ENCODE data around the gene ECE2. TPM values are rescaled to one million over a fixed set of nuclear protein-coding genes. Genes with fewer than 3 reads are reported as not detected.

ECE2 gene
- total RNA-seq, 6 experiments from 2014 or later: not detected

- Mint-ChIP-seq H3K36me3 (ENCODE audit: low read depth) (peaks cover 74% of the 10 kb centered on the region), H3K4me1 (ENCODE audit: low read depth) (peaks cover 90% of the 10 kb centered on the region), H3K27me3 (ENCODE audit: insufficient read depth) (peaks cover 33% of the 10 kb centered on the region), H3K4me3 (peak overlapping the region; percentile 74), H3K27ac (peak overlapping the region; percentile 97), H3K9me3 (no peaks in the 10 kb centered on the region)
- no peak for TF ChIP-seq CTCF (IDR thresholded peaks at IDR 0.05)
- DNase-seq: no peak
These were observed 57.9 kb downstream of the ECE2 start for GRCh38 chr3:184333700-184334099.

- no peaks in the 10 kb centered on the region for H3K9me3 Mint-ChIP-seq
- DNase-seq: peak; percentile 93
- H3K27ac Mint-ChIP-seq: peak overlapping the region; percentile 97
- peaks cover 30% of the 10 kb centered on the region for H3K27me3 Mint-ChIP-seq (ENCODE audit: insufficient read depth)
- peaks cover 65% of the 10 kb centered on the region for H3K36me3 Mint-ChIP-seq (ENCODE audit: low read depth)
- peaks cover 87% of the 10 kb centered on the region for H3K4me1 Mint-ChIP-seq (ENCODE audit: low read depth)
- H3K4me3 Mint-ChIP-seq: peak overlapping the region; percentile 74
- peak; percentile 11; the same call in 1 of the 2 replicates for TF ChIP-seq CTCF (IDR thresholded peaks at IDR 0.05)
These were observed 58.8 kb downstream of the ECE2 start for GRCh38 chr3:184334470-184335158.

DNA sequence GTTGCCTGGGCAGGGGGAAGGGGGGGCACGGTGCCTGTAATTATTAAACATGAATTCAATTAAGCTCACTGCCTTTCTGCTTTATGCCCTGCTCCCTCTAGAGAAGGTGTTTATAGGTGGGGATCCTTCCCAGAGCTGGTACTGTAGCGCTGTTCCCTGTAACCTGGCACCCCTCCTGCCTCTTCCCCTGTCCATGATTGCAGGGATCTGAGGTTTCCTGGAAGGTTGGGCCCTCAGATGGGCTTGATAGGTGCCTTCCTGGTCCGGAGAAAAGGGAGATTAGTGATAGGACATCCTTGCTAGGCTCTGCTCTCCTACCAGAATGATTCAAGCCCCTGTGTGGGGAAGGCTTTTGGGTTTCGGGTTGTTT, 59.5 kb downstream of the ECE2 start:
- TF ChIP-seq CTCF (IDR thresholded peaks at IDR 0.05): no peak
- H3K36me3 Mint-ChIP-seq (ENCODE audit: low read depth): peaks cover 60% of the 10 kb centered on the region
- H3K27ac Mint-ChIP-seq: peak overlapping the region; percentile 97
- peaks cover 83% of the 10 kb centered on the region for H3K4me1 Mint-ChIP-seq (ENCODE audit: low read depth)
- H3K27me3 Mint-ChIP-seq (ENCODE audit: insufficient read depth): peaks cover 30% of the 10 kb centered on the region
- H3K9me3 Mint-ChIP-seq: no peaks in the 10 kb centered on the region
- peak overlapping the region; percentile 87 for H3K4me3 Mint-ChIP-seq
- no peak for DNase-seq

DNA sequence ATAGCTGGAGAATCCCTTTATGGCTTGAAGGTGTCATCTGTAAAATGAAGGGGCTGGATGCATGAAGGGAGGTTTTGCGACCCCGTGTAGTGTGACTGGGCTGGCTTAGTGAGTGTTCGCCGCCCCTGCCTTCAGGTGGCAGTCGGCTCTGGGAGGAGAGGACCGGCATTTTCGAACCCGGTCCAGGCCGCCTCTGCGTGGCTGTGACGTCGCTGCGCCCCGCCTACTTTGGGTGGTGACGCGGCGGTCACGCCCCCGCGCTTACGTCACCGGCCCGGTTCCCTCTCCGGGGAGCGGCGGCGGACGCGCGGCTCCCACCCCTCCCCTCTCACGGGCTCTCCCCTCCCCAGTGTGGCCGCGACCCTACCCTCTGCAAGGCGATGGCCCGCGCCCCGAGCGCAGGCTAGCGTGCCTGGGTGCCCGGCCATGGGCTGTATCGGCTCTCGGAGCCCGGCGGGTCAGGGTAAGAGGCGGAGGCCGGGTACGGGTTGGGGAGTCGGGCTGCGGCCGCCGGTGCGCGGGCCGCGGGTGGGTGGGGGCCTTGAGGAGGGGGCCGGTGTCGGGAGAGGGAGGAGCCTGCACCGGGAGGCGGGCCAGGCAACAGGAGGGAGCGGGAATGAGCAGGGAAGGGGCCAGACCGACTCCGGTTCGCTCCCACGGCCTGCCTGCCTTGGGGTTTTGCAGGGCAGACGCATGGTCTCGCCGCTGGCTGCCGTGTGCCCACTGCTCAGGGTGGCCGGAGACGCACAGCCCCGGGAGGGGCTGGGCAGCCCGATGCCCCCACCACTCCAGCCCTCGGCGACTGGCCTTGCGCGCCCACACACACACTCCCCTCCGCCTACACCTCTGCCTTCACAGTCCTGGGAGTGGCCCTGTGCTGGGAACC, 60.1 kb downstream of the ECE2 start:
- Mint-ChIP-seq H3K36me3 (ENCODE audit: low read depth) (peaks cover 58% of the 10 kb centered on the region), H3K27me3 (ENCODE audit: insufficient read depth) (peaks cover 30% of the 10 kb centered on the region), H3K27ac (peak overlapping the region; percentile 97), H3K4me1 (ENCODE audit: low read depth) (peaks cover 83% of the 10 kb centered on the region), H3K9me3 (no peaks in the 10 kb centered on the region), H3K4me3 (peak overlapping the region; percentile 87)
- peak; percentile 62 for DNase-seq
- no peak for TF ChIP-seq CTCF (IDR thresholded peaks at IDR 0.05)

DNA sequence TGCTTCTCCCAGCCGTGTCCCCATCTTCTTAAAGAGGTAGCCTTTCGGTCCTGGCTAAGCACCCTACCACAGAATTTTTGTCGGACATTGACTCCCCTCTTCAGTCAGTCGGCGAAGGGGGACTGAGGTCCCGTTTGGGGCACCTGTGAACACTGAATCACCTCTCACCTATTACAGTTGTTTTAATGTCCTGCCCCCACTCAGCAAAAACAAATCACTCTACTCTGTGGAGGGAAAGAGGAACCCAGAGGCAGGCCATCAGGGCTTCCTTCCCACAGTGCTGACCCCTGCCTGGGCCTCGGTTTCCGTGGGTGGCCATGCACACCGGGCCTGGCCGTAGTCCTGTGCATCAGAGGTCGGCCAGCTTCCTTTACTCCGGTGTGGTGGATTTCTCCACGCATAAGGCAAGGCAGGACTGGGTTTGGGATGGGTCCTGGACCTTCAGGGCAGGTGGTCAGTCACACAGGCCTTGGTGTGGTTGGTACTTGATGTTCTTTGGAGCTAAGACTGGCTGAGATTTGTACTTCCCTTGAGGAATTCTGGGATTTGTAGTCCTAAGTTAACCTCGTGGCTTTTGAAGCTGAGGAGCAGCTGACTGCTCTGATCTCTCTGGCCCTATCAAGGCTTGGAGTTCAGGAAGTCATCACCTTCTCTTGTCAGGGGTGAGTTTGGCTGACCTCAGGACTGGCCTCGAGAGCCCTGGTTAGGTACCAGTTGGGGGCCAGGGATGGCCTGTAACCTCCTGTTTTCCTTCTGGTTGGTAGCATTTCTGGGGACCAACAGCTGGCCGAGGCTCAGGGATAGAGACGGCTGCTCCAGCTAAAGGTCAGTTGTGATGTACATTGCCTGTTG, 61.0 kb downstream of the ECE2 start:
- peaks cover 28% of the 10 kb centered on the region for H3K27me3 Mint-ChIP-seq (ENCODE audit: insufficient read depth)
- DNase-seq: peak; percentile 55
- TF ChIP-seq CTCF (IDR thresholded peaks at IDR 0.05): no peak
- peak overlapping the region; percentile 87 for H3K4me3 Mint-ChIP-seq
- peaks cover 83% of the 10 kb centered on the region for H3K4me1 Mint-ChIP-seq (ENCODE audit: low read depth)
- H3K36me3 Mint-ChIP-seq (ENCODE audit: low read depth): peaks cover 50% of the 10 kb centered on the region
- no peaks in the 10 kb centered on the region for H3K9me3 Mint-ChIP-seq
- peak overlapping the region; percentile 97 for H3K27ac Mint-ChIP-seq

Measured in HFFc6 (cell line).